GM13976 (cell line): ENCODE measurements around the gene CHMP3.

Experiments
- DNase-seq: peaks from one replicate; pipeline ENCODE4 v3.0.0; 2012; ENCODE audit warnings: low spot score
- CTCF ChIP-seq: IDR thresholded peaks from 2 replicates; pipeline ENCODE4 v1.5.1; 2012; ENCODE audit warnings: borderline replicate concordance, mild to moderate bottlenecking; ENCODE audit not compliant: insufficient read depth; ENCODE audit errors: extremely low read depth, missing control alignments, control extremely low read depth
- in situ Hi-C: fragments of 300-500 bp; cut with MboI; formaldehyde crosslinking; loops from one replicate; pipeline ENCODE4 v1.12.0; 2022; ENCODE audit warnings: low sequenced_read_pairs, mixed read lengths, inconsistent platforms; ENCODE audit not compliant: unreplicated experiment

Gene CHMP3

GRCh38 chr2:86485103-86485502, 78.1 kb downstream of the CHMP3 start:
- in situ Hi-C loops = no loop called here
- TF ChIP-seq CTCF = no peak
- no peak for DNase-seq

- DNase-seq = no peak
- TF ChIP-seq CTCF = no peak
- in situ Hi-C loops = no loop called here
Observed at GRCh38 chr2:86484385-86484784, 78.9 kb downstream of the CHMP3 start.

- in situ Hi-C loops = no loop called here
- DNase-seq = no peak
- no peak for TF ChIP-seq CTCF
Observed at GRCh38 chr2:86482034-86482433, 81.2 kb downstream of the CHMP3 start.

GRCh38 chr2:86480105-86480504, 83.1 kb downstream of the CHMP3 start:
- DNase-seq = no peak
- no peak for TF ChIP-seq CTCF
- in situ Hi-C loops = no loop called here

- in situ Hi-C loops = no loop called here
- TF ChIP-seq CTCF = no peak
- DNase-seq = no peak
Observed at GRCh38 chr2:86477349-86477748, 85.9 kb downstream of the CHMP3 start.

GRCh38 chr2:86476918-86477317, 86.3 kb downstream of the CHMP3 start:
- in situ Hi-C loops = no loop called here
- no peak for DNase-seq
- no peak for TF ChIP-seq CTCF

- DNase-seq = no peak
Observed at GRCh38 chr2:86476092-86476491, 87.2 kb downstream of the CHMP3 start.

More at GRCh38 chr2:86476092-86476491, 87.2 kb downstream of the CHMP3 start:
- in situ Hi-C loops = no loop called here
- TF ChIP-seq CTCF = no peak
